GM19455 (cell line): Measurements from ENCODE around the gene GOSR2.

Source experiments
- ATAC-seq: cut with Tn5 transposase; IDR thresholded peaks from one replicate; pipeline ENCODE4 v1.9.1; 2021; ENCODE audit not compliant: unreplicated experiment

Gene GOSR2

DNA sequence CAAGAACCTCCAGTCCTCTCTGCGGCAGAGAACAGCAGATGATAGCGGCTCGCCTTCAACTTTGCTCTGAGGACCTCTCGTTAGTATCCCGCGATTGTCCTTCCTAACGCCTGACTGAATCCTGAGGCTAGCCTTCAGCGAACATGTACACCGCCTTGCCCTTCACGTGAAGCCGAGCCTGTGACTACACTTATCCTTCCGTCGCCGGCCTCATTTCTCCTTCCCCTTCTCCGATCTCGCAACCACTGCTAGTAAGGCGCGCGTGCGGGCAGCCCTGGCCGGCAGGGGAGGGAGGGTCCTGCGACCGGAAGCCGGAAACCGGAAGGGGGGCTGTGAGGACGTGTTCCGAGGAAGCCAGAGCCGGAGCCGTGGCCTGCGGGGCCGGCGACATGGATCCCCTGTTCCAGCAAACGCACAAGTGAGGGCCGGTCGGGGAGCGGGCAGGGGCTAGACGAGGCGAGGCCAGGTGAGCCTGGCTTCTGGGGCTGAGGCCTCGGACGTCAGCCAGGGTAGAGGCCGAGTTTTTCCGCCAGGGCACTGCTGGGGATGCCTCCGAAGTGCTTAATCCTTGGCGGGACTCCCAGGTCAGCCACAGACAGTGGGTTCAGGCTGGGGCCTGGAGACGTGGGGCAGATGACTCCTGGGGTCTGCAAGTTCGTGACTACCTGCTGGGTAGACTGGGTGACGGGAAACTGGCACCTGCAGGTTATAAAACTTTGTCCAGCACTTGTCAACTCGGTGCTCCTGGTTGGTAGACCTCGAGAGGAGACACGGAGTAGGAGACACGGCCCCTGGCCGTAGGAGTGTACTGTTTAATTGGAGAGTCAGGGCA, at the start of gene GOSR2:
Gene GOSR2 (plus strand): TSS at position 357 of the 832 bp plus-strand sequence. CDS start 33 bp downstream, at position 390.
- ATAC-seq = peak; percentile 92

DNA sequence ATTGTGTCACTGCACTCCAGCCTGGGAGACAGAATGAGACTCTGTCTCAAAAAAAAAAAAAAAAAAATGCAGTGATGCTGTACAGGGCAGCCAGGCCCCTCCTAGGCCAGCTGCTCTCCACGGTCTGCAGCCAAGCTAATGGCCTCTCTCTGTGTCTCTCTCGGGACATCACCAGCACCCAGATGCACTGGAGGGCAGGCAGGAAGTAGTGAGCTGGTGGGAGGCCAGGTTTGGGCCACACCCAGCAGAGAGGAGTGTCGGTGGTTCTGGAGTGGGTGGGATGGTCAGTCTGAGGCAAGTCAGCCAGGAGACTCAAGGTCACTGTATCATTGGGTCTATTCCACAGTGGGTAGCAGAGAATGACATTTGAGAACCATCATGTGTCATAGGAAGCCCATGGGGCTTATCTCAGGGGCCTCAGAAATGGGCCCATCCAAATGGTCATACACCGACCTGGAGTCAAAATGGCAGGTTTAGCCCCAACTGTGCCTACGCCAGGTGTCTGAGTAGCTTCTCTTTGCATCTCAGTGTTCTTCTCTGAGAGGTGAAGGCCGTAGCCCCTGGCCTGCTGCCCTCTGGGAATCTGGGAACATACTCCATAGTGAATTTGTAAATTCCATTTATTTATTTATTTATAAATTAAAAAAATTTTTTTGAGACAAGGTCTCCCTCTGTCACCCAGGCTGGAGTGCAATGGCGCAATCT, 48.9 kb upstream of the GOSR2 start:
- no peak for ATAC-seq

DNA sequence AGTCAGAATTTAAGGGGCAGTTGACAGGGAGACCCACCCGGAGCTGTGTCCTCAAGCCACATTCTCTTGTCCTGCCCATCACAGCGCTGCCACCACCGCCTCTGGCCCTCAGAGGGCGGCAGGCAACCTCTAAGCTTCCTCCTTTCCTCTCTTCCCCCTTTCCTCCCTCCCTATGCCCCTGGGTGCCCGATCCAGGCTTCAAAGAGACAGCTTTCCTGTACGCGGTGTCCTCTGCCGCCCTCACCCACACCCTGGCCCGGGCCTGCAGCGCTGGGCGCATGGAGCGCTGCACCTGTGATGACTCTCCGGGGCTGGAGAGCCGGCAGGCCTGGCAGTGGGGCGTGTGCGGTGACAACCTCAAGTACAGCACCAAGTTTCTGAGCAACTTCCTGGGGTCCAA, 48.1 kb upstream of the GOSR2 start:
- ATAC-seq = no peak

DNA sequence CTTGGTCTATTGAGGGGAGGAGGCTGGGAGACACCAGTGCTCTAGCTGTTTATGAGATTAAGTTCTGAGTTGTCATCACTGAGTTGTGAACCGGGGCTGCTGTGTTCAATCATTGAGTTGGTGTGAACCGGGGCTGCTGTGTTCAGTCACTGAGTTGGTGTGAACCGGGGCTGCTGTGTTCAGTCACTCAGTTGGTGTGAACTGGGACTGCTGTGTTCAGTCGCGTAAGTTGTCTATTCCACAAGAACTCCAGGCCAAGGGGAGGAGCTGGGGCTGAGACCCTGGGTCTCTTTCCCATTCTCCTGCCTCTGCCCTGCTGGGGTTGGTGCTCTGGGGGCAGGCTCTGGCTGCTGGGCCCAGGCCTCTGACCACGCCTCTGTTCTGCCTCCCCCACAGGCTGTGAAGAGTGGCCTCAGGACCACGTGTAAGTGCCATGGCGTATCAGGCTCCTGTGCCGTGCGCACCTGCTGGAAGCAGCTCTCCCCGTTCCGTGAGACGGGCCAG, 47.1 kb upstream of the GOSR2 start:
- ATAC-seq = no peak

DNA sequence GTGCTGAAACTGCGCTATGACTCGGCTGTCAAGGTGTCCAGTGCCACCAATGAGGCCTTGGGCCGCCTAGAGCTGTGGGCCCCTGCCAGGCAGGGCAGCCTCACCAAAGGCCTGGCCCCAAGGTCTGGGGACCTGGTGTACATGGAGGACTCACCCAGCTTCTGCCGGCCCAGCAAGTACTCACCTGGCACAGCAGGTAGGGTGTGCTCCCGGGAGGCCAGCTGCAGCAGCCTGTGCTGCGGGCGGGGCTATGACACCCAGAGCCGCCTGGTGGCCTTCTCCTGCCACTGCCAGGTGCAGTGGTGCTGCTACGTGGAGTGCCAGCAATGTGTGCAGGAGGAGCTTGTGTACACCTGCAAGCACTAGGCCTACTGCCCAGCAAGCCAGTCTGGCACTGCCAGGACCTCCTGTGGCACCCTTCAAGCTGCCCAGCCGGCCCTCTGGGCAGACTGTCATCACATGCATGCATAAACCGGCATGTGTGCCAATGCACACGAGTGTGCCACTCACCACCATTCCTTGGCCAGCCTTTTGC, 46.5 kb upstream of the GOSR2 start:
- ATAC-seq = no peak

GRCh38 chr17:46876926-46877325, 46.0 kb upstream of the GOSR2 start:
- no peak for ATAC-seq

GRCh38 chr17:46877466-46877865, 45.5 kb upstream of the GOSR2 start:
- ATAC-seq = no peak

- no peak for ATAC-seq
These were observed 44.9 kb upstream of the GOSR2 start for GRCh38 chr17:46878055-46878454.

DNA sequence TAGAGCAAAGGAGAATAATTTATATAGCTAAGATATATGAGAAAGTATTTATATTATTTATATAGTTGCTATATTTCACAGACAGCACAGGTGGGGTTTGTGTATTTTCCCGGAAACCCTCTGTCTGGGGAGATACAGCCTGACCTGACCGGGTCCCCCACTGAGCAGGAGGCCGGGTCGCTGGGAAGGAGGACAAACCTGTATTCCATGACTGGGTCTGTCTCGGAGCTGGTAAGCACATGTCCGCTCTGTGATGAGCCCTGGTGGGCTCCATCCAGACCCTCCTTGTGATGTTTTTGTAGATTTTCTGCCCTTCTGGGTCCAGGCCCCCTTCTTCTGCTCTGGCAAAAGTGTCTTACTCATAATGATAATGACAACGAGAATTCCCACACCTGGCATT, 43.9 kb upstream of the GOSR2 start:
- ATAC-seq = no peak

GRCh38 chr17:46881015-46881414, 41.9 kb upstream of the GOSR2 start:
- no peak for ATAC-seq

GRCh38 chr17:46882666-46883065, 40.3 kb upstream of the GOSR2 start:
- ATAC-seq = no peak

GRCh38 chr17:46883871-46884520, 39.0 kb upstream of the GOSR2 start:
- ATAC-seq = no peak

DNA sequence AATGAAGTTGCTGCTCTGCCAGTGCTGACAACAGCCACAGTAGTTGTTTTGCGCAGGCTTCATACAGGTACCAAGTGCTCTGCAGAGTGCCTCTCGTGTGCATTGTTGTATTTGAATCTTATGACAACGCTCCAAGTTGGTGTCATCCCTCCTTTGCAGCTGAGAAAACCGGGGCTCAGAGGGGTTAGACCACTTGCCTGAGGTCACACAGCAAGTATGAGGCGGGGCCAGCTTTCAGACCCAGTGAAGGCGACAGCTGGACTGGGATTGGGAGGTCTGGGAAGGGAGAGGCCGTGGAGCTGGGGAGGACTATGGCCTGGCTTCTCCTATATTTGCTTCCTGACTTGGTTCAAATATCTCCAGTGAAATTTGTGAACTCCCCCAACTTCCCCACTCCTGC, 38.4 kb upstream of the GOSR2 start:
- ATAC-seq = no peak

DNA sequence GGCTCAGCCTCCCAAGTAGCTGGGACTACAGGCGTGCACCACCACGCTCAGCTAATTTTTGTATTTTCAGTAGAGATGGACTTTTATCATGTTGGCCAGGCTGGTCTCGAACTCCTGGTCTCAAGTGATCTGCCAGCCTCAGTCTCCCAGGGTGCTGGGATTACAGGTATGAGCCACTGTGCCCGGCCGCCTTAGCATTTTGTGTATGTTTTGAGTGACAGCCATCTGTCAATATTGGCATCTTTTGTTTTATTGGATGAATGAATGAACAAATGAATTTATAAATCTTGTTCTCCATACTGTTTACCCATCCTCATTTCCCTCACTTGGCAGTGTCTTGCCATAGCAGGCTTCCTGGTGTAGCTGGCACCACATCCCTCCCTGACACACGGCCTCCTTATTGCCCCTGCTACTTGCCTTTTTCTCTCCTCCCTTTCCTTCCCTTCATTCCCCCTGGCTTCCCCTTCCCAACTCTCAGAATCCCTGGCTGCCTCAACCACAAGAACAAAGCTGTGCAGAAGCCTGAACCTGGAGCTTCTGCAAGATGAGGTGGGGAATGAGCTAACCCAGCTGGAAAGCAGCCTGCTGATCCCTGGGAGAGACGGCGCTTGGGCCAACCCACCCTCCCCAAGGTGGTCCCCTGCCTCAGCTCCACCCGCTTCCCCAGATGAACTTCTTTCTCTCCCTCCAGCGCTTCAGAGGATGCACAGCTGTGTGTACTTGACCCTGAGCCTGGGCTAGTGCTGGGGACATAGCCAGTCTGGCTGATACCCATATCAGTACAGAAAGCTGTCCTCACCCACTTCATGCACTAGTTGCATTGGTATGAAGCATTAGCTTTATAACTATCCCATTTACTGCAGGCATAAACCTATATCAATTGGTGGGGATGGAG, 37.3 kb upstream of the GOSR2 start:
- no peak for ATAC-seq

DNA sequence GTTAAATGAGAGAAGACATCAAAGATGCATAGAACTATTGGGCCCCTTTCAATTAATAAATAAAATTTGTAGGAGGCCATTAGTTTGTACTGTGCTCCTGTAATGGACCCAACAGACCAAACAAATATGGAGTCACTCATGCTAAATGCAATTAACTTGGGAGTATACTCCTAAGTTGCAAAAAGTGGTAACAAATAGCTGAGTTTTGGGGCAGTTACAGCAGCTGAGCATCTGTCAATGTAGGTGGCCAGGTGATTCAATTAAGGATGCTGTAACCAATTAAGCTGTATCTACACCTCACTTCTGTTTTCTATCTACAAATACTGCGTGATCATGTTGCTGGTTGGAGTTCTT, 36.7 kb upstream of the GOSR2 start:
- ATAC-seq = no peak

DNA sequence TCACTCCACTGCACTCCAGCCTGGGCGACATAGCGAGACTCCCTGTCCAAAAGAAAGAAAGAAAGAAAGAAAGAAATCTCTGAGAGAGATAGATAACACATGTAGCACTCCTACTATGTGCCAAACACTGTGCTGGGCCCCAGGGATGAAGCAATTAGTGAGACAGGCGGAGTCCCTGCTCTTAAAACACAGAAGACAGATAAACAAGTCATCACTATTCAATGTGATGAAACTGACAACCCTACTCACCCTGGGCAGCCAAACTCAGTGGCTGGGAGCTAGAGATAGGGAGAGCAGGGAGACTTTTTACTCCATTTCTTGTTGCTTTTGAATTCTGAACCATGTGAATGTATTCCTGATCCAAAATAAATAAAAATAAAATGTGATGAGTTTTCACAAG, 35.2 kb upstream of the GOSR2 start:
- no peak for ATAC-seq

- no peak for ATAC-seq
These were observed 34.2 kb upstream of the GOSR2 start for GRCh38 chr17:46888727-46889126.

GRCh38 chr17:46889519-46889918, 33.4 kb upstream of the GOSR2 start:
- ATAC-seq = no peak

DNA sequence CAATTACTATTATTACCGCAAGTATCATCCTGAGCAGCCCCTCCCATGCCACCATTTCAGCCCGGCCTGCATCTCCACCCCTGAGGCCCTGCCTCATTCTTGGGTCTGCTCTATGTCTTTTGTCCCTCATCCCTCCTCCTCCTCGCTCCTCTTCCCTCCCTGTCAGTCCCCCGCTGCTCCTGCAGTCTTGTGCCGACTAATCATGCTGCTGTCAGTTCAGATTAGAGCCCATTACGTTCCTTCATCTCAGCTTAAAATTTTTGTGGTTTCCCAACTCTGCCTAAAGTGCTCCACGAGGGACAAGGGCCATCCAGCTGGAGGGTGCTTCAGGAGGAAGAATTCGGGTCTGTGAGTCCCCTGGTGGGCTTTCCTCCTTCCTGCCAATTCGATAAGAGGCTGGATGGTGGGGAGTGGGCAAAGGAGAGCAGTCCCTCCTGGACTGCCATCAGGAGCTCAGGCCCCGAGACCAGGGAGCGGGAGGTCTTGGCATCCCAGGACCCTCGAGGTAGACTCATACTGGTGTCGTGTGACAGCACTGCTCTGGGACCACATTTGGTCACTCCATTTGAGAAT, 32.9 kb upstream of the GOSR2 start:
- no peak for ATAC-seq

DNA sequence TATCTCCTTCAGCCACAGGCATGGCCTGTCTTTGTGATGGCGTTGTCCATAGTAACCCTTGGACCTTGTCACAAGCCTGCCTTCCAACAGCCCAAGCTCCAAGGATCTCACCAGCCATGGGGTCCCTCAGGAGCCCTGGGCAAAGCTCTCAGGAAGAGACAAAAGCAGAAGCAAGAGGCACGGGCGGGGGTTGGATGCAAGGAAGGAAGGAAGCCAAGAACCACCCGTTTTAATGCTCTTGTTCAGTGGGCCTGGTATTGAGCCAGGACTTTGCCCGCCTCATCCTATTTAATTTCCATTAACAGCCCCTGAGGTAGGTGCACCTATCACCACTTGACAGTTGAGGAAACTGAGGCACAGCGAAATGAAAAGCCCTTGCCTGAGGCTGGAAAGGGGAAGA, 32.3 kb upstream of the GOSR2 start:
- ATAC-seq = no peak
